GM23248 (cell line): ENCODE results near the gene FGF21.

ENCODE experiments used
- EZH2 ChIP-seq: fragments of 200-600 bp; sonication (generic); IDR thresholded peaks from 2 replicates; pipeline ENCODE4 v1.6.1; 2018; ENCODE audit warnings: antibody characterized with exemption, mild to moderate bottlenecking; ENCODE audit not compliant: insufficient read depth, poor library complexity, severe bottlenecking
- EZH2phosphoT487 ChIP-seq: fragments of 200-600 bp; sonication (generic); IDR thresholded peaks from 2 replicates; pipeline ENCODE4 v1.6.1; 2018; ENCODE audit warnings: antibody characterized with exemption, moderate library complexity, mild to moderate bottlenecking, low read depth; ENCODE audit not compliant: insufficient read depth

DNA sequence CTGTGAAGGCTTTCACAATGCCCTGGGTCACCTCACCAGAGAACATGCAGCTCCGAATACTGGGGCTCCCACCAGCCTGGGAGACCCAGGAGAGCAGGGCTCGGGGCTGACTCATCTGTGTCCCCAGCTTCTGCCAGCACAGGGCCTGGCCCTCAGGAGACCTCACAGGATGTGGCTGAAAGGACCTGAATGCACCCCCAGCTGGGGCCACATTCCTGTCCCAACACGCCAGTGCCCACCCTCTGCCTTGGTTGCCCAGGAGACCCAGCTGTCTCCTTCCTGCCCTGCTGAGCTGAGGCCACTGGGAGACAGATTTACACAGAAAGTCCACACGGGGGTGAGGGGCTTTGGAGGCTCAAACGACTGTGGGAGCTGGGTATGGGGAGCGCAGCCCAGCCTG, 43.6 kb downstream of the FGF21 start:
- no peak for TF ChIP-seq EZH2phosphoT487
- no peak for TF ChIP-seq EZH2
